Head of caudate nucleus (tissue), 42 donors: ENCODE measurements around the gene SPIRE1.
"Not testable (repeated sequence)": the region's sequence is repeated elsewhere in the genome, so short reads cannot be mapped to it uniquely, and the experiment has no call there.

Experiments
- DNase-seq, 42 donors: peaks; one replicate each; pipeline versions ENCODE4 v3.0.0 to v3.0.0-alpha.2; 2020 to 2021; ENCODE audit warnings: mixed read lengths in 7 of 42
- intact Hi-C: fragments of 100-400 bp; cut with DNase I; formaldehyde crosslinking; loops from one replicate; pipeline ENCODE4 v1.15.0; 2022

Gene SPIRE1

GRCh38 chr18:12574494-12575185 is 83.3 kb downstream of the SPIRE1 start:
- intact Hi-C loops: no loop called here
- no peak for DNase-seq

- no peak for DNase-seq
- intact Hi-C loops: no loop called here
Measured at GRCh38 chr18:12571630-12572029, 86.3 kb downstream of the SPIRE1 start.

GRCh38 chr18:12569791-12570190 is 88.1 kb downstream of the SPIRE1 start:
- DNase-seq: no peak
- intact Hi-C loops: no loop called here

GRCh38 chr18:12567849-12568248 is 90.1 kb downstream of the SPIRE1 start:
- intact Hi-C loops: no loop called here

GRCh38 chr18:12564861-12565260 is 93.0 kb downstream of the SPIRE1 start:
- intact Hi-C loops: no loop called here

More at GRCh38 chr18:12567849-12568248, 90.1 kb downstream of the SPIRE1 start:
- no peak for DNase-seq

GRCh38 chr18:12564378-12564777 is 93.5 kb downstream of the SPIRE1 start:
- no peak for DNase-seq

More at GRCh38 chr18:12564861-12565260, 93.0 kb downstream of the SPIRE1 start:
- DNase-seq: no peak

GRCh38 chr18:12560600-12560999 is 97.3 kb downstream of the SPIRE1 start:
- intact Hi-C loops, DNase-seq: not testable (repeated sequence)

More at GRCh38 chr18:12564378-12564777, 93.5 kb downstream of the SPIRE1 start:
- intact Hi-C loops: no loop called here

- DNase-seq: no peak
- intact Hi-C loops: loop anchor here (10.0 kb wide), 1 partner anchor 85 kb away; no protein-coding TSS in a partner anchor
Measured at GRCh38 chr18:12559319-12559718, 98.6 kb downstream of the SPIRE1 start.

GRCh38 chr18:12556946-12557806 is 100.7 kb downstream of the SPIRE1 start:
- intact Hi-C loops: loop anchor here (10.0 kb wide), 1 partner anchor 88 kb away; no protein-coding TSS in a partner anchor
- no peak for DNase-seq

- intact Hi-C loops: loop anchor here (10.0 kb wide), 1 partner anchor 90 kb away; no protein-coding TSS in a partner anchor
- no peak for DNase-seq
Measured at GRCh38 chr18:12554796-12555388, 103.0 kb downstream of the SPIRE1 start.

GRCh38 chr18:12552879-12553242 is 105.0 kb downstream of the SPIRE1 start:
- no peak for DNase-seq
- intact Hi-C loops: loop anchor here (10.0 kb wide), 1 partner anchor 92 kb away; no protein-coding TSS in a partner anchor

- intact Hi-C loops: loop anchor here (10.0 kb wide), 1 partner anchor 93 kb away; no protein-coding TSS in a partner anchor
- peak in 41 of 42 donors; percentile 8 to 83 (median 53) for DNase-seq
Measured at GRCh38 chr18:12551943-12552878, 105.7 kb downstream of the SPIRE1 start.

- DNase-seq: peak in 1 of 42 donors; percentile 2
- intact Hi-C loops: loop anchor here (10.0 kb wide), 1 partner anchor 93 kb away; no protein-coding TSS in a partner anchor
Measured at GRCh38 chr18:12551466-12551865, 106.4 kb downstream of the SPIRE1 start.

- intact Hi-C loops: no loop called here
- no peak for DNase-seq
Measured at GRCh38 chr18:12543697-12544096, 114.2 kb downstream of the SPIRE1 start.

GRCh38 chr18:12540751-12541150 is 117.2 kb downstream of the SPIRE1 start:
- no peak for DNase-seq
- intact Hi-C loops: no loop called here

GRCh38 chr18:12539158-12539557 is 118.7 kb downstream of the SPIRE1 start:
- intact Hi-C loops: not testable (repeated sequence)

GRCh38 chr18:12534820-12535219 is 123.1 kb downstream of the SPIRE1 start:
- intact Hi-C loops: no loop called here

More at GRCh38 chr18:12539158-12539557, 118.7 kb downstream of the SPIRE1 start:
- not testable (repeated sequence) for DNase-seq

GRCh38 chr18:12532661-12533060 is 125.2 kb downstream of the SPIRE1 start:
- DNase-seq: no peak
- intact Hi-C loops: no loop called here

More at GRCh38 chr18:12534820-12535219, 123.1 kb downstream of the SPIRE1 start:
- DNase-seq: no peak
